Fibroblast of lung (primary cell): ENCODE measurements around the gene CD59.

Experiments used
- EZH2 ChIP-seq: IDR thresholded peaks from 2 replicates; pipeline ENCODE4 v1.5.1; 2012; ENCODE audit warnings: low read length, control low read depth, mild to moderate bottlenecking; ENCODE audit errors: missing control alignments
- TF ChIP-seq, protein P1 (sequence below), 2 donors: IDR thresholded peaks in 1 of 2; conservative IDR thresholded peaks in 1 of 2; 1 replicate in 1 of 2; 2 replicates in 1 of 2; pipeline ENCODE4 v1.5.1; 2011 to 2012; ENCODE audit warnings: low read length in 2 of 2, control low read depth in 1 of 2, inconsistent platforms in 1 of 2, low read depth in 1 of 2, mild to moderate bottlenecking in 1 of 2

- TF ChIP-seq, protein P1, sequence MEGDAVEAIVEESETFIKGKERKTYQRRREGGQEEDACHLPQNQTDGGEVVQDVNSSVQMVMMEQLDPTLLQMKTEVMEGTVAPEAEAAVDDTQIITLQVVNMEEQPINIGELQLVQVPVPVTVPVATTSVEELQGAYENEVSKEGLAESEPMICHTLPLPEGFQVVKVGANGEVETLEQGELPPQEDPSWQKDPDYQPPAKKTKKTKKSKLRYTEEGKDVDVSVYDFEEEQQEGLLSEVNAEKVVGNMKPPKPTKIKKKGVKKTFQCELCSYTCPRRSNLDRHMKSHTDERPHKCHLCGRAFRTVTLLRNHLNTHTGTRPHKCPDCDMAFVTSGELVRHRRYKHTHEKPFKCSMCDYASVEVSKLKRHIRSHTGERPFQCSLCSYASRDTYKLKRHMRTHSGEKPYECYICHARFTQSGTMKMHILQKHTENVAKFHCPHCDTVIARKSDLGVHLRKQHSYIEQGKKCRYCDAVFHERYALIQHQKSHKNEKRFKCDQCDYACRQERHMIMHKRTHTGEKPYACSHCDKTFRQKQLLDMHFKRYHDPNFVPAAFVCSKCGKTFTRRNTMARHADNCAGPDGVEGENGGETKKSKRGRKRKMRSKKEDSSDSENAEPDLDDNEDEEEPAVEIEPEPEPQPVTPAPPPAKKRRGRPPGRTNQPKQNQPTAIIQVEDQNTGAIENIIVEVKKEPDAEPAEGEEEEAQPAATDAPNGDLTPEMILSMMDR (conservative IDR thresholded peaks at IDR 0.05 in 1 of 2, IDR thresholded peaks at IDR 0.05 in 1 of 2; ENCODE audit: low read depth in 1 of 2, low read length in 2 of 2), result no peak
- TF ChIP-seq EZH2, result no peak
Measured at GRCh38 chr11:33692541-33692940, 43.7 kb downstream of the CD59 start.
